ENCODE data around the gene ANGPTL7.
"Not testable (repeated sequence)": the region's sequence is repeated elsewhere in the genome, so short reads cannot be mapped to it uniquely, and the experiment has no call there.

DNA sequence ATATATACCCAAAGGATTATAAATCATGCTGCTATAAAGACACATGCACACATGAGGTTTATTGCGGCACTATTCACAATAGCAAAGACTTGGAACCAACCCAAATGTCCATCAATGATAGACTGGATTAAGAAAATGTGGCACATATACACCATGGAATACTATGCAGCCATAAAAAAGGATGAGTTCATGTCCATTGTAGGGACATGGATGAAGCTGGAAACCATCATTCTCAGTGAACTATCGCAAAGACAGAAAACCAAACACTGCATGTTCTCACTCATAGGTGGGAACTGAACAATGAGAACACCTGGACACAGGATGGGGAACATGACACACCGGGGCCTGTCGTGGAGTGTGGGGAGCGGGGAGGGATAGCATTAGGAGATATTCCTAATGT, 22.4 kb upstream of the ANGPTL7 start:
- TF ChIP-seq, protein P1, sequence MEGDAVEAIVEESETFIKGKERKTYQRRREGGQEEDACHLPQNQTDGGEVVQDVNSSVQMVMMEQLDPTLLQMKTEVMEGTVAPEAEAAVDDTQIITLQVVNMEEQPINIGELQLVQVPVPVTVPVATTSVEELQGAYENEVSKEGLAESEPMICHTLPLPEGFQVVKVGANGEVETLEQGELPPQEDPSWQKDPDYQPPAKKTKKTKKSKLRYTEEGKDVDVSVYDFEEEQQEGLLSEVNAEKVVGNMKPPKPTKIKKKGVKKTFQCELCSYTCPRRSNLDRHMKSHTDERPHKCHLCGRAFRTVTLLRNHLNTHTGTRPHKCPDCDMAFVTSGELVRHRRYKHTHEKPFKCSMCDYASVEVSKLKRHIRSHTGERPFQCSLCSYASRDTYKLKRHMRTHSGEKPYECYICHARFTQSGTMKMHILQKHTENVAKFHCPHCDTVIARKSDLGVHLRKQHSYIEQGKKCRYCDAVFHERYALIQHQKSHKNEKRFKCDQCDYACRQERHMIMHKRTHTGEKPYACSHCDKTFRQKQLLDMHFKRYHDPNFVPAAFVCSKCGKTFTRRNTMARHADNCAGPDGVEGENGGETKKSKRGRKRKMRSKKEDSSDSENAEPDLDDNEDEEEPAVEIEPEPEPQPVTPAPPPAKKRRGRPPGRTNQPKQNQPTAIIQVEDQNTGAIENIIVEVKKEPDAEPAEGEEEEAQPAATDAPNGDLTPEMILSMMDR (IDR thresholded peaks at IDR 0.05), result not testable (repeated sequence)
- not testable (repeated sequence) for TF ChIP-seq POLR2AphosphoS5, POLR2A (IDR thresholded peaks at IDR 0.05)

Data from breast epithelium (tissue), 3 donors.